IMR-90 (cell line): Measurements from ENCODE around the gene ARHGAP23. TPM values are rescaled to one million over a fixed set of nuclear protein-coding genes. Genes with fewer than 3 reads are reported as not detected.

Experiments
- ATAC-seq: fragments of 200-7000 bp; cut with Tn5 transposase; 2 replicates; pipeline ENCODE4 v1.9.1; 2020; ENCODE audit warnings: low read depth, mild to moderate bottlenecking, moderate library complexity
- BruUV-seq: library from RNA; stranded (reverse); fragments of 400-500 nt; replicated peaks from 2 replicates; lab custom pipeline; 2021; lab: Mats Ljungman, UMichigan
- CTCF ChIA-PET: fragments of 300-600 bp; formaldehyde crosslinking; extraction: SDS; loops from one replicate; lab custom pipeline; 2021; ENCODE audit warnings: antibody characterized with exemption; lab: Yijun Ruan, JAX
- POLR2A ChIA-PET: fragments of 300-600 bp; sonication (Branson Sonifier 250); formaldehyde crosslinking; loops from one replicate; lab custom pipeline; 2022; ENCODE audit warnings: antibody characterized with exemption; ENCODE audit not compliant: unreplicated experiment; lab: Charles Lee
- DNase-seq: peaks from one replicate; pipeline ENCODE4 v3.0.0; 2013
- H2AFZ ChIP-seq: replicated peaks from 2 replicates; pipeline ENCODE3; 2013; ENCODE audit warnings: low read length, mild to moderate bottlenecking; ENCODE audit not compliant: poor library complexity
- H2AK5ac ChIP-seq: 2 replicates; pipeline ENCODE4 v1.6.1; 2013; ENCODE audit warnings: low read depth, low read length, inconsistent platforms
- H2AK9ac ChIP-seq: replicated peaks from 2 replicates; pipeline ENCODE3; 2013; ENCODE audit warnings: mild to moderate bottlenecking, low read depth, low read length, moderate library complexity; ENCODE audit not compliant: poor library complexity
- H2BK120ac ChIP-seq: 2 replicates; pipeline ENCODE4 v1.6.1; 2013; ENCODE audit warnings: low read depth, low read length, inconsistent platforms
- H2BK15ac ChIP-seq: 3 replicates; pipeline ENCODE4 v1.6.1; 2013; ENCODE audit warnings: low read depth, low read length, inconsistent platforms
- H2BK20ac ChIP-seq: 2 replicates; pipeline ENCODE4 v1.6.1; 2013; ENCODE audit warnings: low read depth, mild to moderate bottlenecking, inconsistent platforms, low read length, moderate library complexity
- H2BK5ac ChIP-seq: 2 replicates; pipeline ENCODE4 v1.6.1; 2013; ENCODE audit warnings: mild to moderate bottlenecking, low read depth, low read length, inconsistent platforms; ENCODE audit not compliant: poor library complexity, severe bottlenecking
- H3K14ac ChIP-seq: replicated peaks from 2 replicates; pipeline ENCODE4 v1.6.1; 2013; ENCODE audit warnings: low read depth, low read length, inconsistent platforms
- H3K18ac ChIP-seq: 2 replicates; pipeline ENCODE4 v1.6.1; 2013; ENCODE audit warnings: low read depth, low read length, control low read depth
- H3K23ac ChIP-seq: 2 replicates; pipeline ENCODE4 v1.6.1; 2013; ENCODE audit warnings: low read depth, low read length, inconsistent platforms
- H3K27ac ChIP-seq: 2 replicates; pipeline ENCODE4 v1.5.1; 2013; ENCODE audit warnings: mild to moderate bottlenecking, control low read depth, low read length; ENCODE audit not compliant: insufficient read depth
- H3K27me3 ChIP-seq: 2 replicates; pipeline ENCODE4 v1.6.1; 2013; ENCODE audit warnings: low read length; ENCODE audit not compliant: control insufficient read depth, insufficient read depth
- H3K36me3 ChIP-seq: 2 replicates; pipeline ENCODE4 v1.6.1; 2013; ENCODE audit warnings: low read length, mixed read lengths; ENCODE audit not compliant: control insufficient read depth, insufficient read depth
- H3K4ac ChIP-seq: 2 replicates; pipeline ENCODE4 v1.6.1; 2013; ENCODE audit warnings: low read depth, low read length, inconsistent platforms
- H3K4me1 ChIP-seq: 2 replicates; pipeline ENCODE4 v1.6.1; 2013; ENCODE audit warnings: low read length, mixed read lengths; ENCODE audit not compliant: control insufficient read depth, insufficient read depth
- H3K4me2 ChIP-seq: 2 replicates; pipeline ENCODE4 v1.6.1; 2013; ENCODE audit warnings: low read depth, mild to moderate bottlenecking, control low read depth, low read length, moderate library complexity
- H3K4me3 ChIP-seq: 2 replicates; pipeline ENCODE4 v1.5.1; 2013; ENCODE audit warnings: low read depth, mild to moderate bottlenecking, control low read depth, low read length, moderate library complexity; ENCODE audit not compliant: insufficient read depth
- H3K56ac ChIP-seq: 2 replicates; pipeline ENCODE4 v1.6.1; 2013; ENCODE audit warnings: low read length, inconsistent platforms; ENCODE audit not compliant: insufficient read depth; ENCODE audit errors: extremely low read depth
- H3K79me1 ChIP-seq, 2 experiments: 2 replicates each; pipeline ENCODE4 v1.6.1; 2013; ENCODE audit warnings: low read length in 2 of 2, inconsistent platforms in 1 of 2, low read depth in 1 of 2
- H3K9ac ChIP-seq: 2 replicates; pipeline ENCODE4 v1.6.1; 2013; ENCODE audit warnings: low read depth, low read length, control low read depth
- H3K9me1 ChIP-seq: 2 replicates; pipeline ENCODE4 v1.6.1; 2013; ENCODE audit warnings: low read length, inconsistent platforms; ENCODE audit not compliant: insufficient read depth
- H3K9me3 ChIP-seq: 2 replicates; pipeline ENCODE4 v1.6.1; 2013; ENCODE audit warnings: low read length; ENCODE audit not compliant: control insufficient read depth, insufficient read depth
- H4K20me1 ChIP-seq: 2 replicates; pipeline ENCODE4 v1.6.1; 2013; ENCODE audit warnings: low read length, inconsistent platforms; ENCODE audit not compliant: insufficient read depth
- H4K5ac ChIP-seq: 2 replicates; pipeline ENCODE4 v1.6.1; 2013; ENCODE audit warnings: mild to moderate bottlenecking, low read depth, low read length, control low read depth
- H4K8ac ChIP-seq, 2 experiments: 2 replicates each; pipeline ENCODE4 v1.6.1; 2013; ENCODE audit warnings: low read depth in 2 of 2, low read length in 2 of 2, control low read depth in 1 of 2, inconsistent platforms in 1 of 2
- H4K91ac ChIP-seq: 2 replicates; pipeline ENCODE4 v1.6.1; 2013; ENCODE audit warnings: low read depth, low read length, inconsistent platforms; ENCODE audit not compliant: insufficient read depth
- BHLHE40 ChIP-seq: fragments of 150-350 bp; IDR thresholded peaks from 2 replicates; pipeline ENCODE4 v1.6.1; 2016; ENCODE audit warnings: mild to moderate bottlenecking, low read depth, low read length
- CHD1 ChIP-seq: IDR thresholded peaks from 2 replicates; pipeline ENCODE4 v1.6.1; 2012; ENCODE audit warnings: low read depth, low read length, improper control_type of control experiment
- FOS ChIP-seq: fragments of 150-350 bp; IDR thresholded peaks from 2 replicates; pipeline ENCODE4 v1.6.1; 2016; ENCODE audit warnings: low read depth, low read length
- MAFK ChIP-seq: IDR thresholded peaks from 2 replicates; pipeline ENCODE4 v1.6.1; 2012; ENCODE audit warnings: low read depth, low read length, improper control_type of control experiment
- MAZ ChIP-seq: IDR thresholded peaks from 2 replicates; pipeline ENCODE4 v1.6.1; 2012; ENCODE audit warnings: low read depth, mild to moderate bottlenecking, low read length, improper control_type of control experiment, moderate library complexity, borderline replicate concordance
- NFE2L2 ChIP-seq: fragments of 150-350 bp; IDR thresholded peaks from 2 replicates; pipeline ENCODE4 v1.6.1; 2016; ENCODE audit warnings: low read depth, mild to moderate bottlenecking, low read length
- POLR2A ChIP-seq: IDR thresholded peaks from 2 replicates; pipeline ENCODE4 v1.6.1; 2012; ENCODE audit warnings: mild to moderate bottlenecking, low read depth, low read length
- RFX5 ChIP-seq: IDR thresholded peaks from 2 replicates; pipeline ENCODE4 v1.8.0; 2012; ENCODE audit warnings: low read depth, mild to moderate bottlenecking, low read length, moderate library complexity
- WGBS, 2 experiments: methylation state at CpG; one replicate each; pipeline versions ENCODE4 v1.1.5 to v1.1.7; 2013; ENCODE audit warnings: missing lambda C conversion rate in 2 of 2; ENCODE audit not compliant: insufficient read length in 1 of 2; ENCODE audit errors: extremely low coverage in 2 of 2; 5-methylcytosine and 5-hydroxymethylcytosine counted together
- dilution Hi-C: fragments of 300-500 bp; cut with HindIII; formaldehyde crosslinking; loops from one replicate; pipeline ENCODE4 v1.14.3; 2018; ENCODE audit warnings: low sequenced_read_pairs; ENCODE audit not compliant: unreplicated experiment
- in situ Hi-C: fragments of 300-500 bp; cut with MboI; formaldehyde crosslinking; loops from 3 replicates; pipeline ENCODE4 v1.14.3; 2019; ENCODE audit warnings: low sequenced_read_pairs, inconsistent platforms, mixed read lengths
- intact Hi-C: fragments of 100-400 bp; cut with micrococcal nuclease; formaldehyde crosslinking; loops from 2 replicates; pipeline ENCODE4 v1.10.0; 2022
- polyA plus RNA-seq, 3 experiments: library from polyadenylated mRNA; depleted of rRNA; stranded (reverse); fragments of >200 nt; gene quantifications; 2 replicates each; pipeline ENCODE4 v1.2.3, GENCODE V29; 2012; ENCODE audit warnings: low replicate concordance in 1 of 3
- total RNA-seq: library from RNA; depleted of rRNA; stranded (reverse); fragments of >200 nt; gene quantifications from 2 replicates; pipeline ENCODE4 v1.2.3, GENCODE V29; 2012
- TF ChIP-seq, protein P1 (sequence below): fragments of 150-350 bp; IDR thresholded peaks from 2 replicates; pipeline ENCODE4 v1.6.1; 2017; ENCODE audit warnings: mild to moderate bottlenecking, antibody characterized with exemption, low read length, low read depth
- TF ChIP-seq, protein P2 (sequence below): conservative IDR thresholded peaks from 2 replicates; pipeline ENCODE4 v1.5.1; 2012; ENCODE audit warnings: mild to moderate bottlenecking, low read depth, low read length, improper control_type of control experiment
- TF ChIP-seq, protein P3 (sequence below): fragments of 150-350 bp; IDR thresholded peaks from 2 replicates; pipeline ENCODE4 v1.6.1; 2016; ENCODE audit warnings: low read depth, mild to moderate bottlenecking, low read length, moderate library complexity, borderline replicate concordance

Gene ARHGAP23
- total and polyA plus RNA-seq, 2 of the 4 experiments (the other 2 are of a cell fraction), result 9.3 to 43.3 TPM

DNA sequence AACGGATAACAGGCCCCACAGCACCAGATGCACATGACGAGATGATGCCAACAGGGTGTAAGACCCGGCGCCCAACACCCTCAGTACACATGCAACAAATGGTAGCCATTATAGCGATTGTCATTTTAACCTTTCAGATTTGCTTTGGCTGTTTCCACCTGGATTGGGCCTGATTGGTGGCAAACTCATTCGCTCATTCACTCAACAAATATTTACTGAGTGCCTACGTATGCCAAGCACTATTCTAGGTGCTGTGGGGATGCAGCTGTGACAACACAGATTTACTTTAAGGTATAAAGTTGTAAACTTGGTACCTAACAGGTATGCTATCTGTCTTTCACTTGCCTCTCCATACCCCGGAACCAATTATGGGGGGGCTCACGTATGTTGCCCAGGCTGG, 110.6 kb downstream of the ARHGAP23 start:
- dilution Hi-C loops (no loop called here), intact Hi-C loops (no loop called here), in situ Hi-C loops (no loop called here)
- ChIA-PET POLR2A (no interaction called here), CTCF (no interaction called here)
- Histone ChIP-seq H3K4me2 (no peak overlapping the region), H3K27ac (no peak overlapping the region), H3K36me3 (no peaks in the 10 kb centered on the region), H3K4ac (no peak overlapping the region), H2AK9ac (no peak overlapping the region), H3K23ac (no peak overlapping the region), H4K8ac (no peak overlapping the region), H4K20me1 (no peaks in the 10 kb centered on the region), H3K79me1 (no peaks in the 10 kb centered on the region), H4K91ac (no peak overlapping the region), H3K9ac (no peak overlapping the region), H3K9me1 (no peaks in the 10 kb centered on the region), H4K5ac (no peak overlapping the region), H3K56ac (no peak overlapping the region), H3K4me1 (no peaks in the 10 kb centered on the region), H2AFZ (no peak overlapping the region), H2BK120ac (no peak overlapping the region), H3K9me3 (no peaks in the 10 kb centered on the region), H2BK5ac (no peak overlapping the region), H2BK15ac (no peak overlapping the region), H3K14ac (no peak overlapping the region), H3K27me3 (peaks cover 44% of the 10 kb centered on the region), H3K4me3 (no peak overlapping the region), H2BK20ac (no peak overlapping the region), H3K18ac (no peak overlapping the region), H2AK5ac (no peak overlapping the region)
- BruUV-seq, result no TSS peak
- 80% methylated on average over 2 of the region's 9 CpGs; no CpG with 5 or more reads in 1 of the 2 experiments for WGBS, 2 experiments
- ATAC-seq, result no peak
- no peak for DNase-seq
- no peak for TF ChIP-seq RFX5
- TF ChIP-seq, protein P1, sequence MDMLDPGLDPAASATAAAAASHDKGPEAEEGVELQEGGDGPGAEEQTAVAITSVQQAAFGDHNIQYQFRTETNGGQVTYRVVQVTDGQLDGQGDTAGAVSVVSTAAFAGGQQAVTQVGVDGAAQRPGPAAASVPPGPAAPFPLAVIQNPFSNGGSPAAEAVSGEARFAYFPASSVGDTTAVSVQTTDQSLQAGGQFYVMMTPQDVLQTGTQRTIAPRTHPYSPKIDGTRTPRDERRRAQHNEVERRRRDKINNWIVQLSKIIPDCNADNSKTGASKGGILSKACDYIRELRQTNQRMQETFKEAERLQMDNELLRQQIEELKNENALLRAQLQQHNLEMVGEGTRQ, result no peak
- no peak for TF ChIP-seq CHD1
- TF ChIP-seq, protein P2, sequence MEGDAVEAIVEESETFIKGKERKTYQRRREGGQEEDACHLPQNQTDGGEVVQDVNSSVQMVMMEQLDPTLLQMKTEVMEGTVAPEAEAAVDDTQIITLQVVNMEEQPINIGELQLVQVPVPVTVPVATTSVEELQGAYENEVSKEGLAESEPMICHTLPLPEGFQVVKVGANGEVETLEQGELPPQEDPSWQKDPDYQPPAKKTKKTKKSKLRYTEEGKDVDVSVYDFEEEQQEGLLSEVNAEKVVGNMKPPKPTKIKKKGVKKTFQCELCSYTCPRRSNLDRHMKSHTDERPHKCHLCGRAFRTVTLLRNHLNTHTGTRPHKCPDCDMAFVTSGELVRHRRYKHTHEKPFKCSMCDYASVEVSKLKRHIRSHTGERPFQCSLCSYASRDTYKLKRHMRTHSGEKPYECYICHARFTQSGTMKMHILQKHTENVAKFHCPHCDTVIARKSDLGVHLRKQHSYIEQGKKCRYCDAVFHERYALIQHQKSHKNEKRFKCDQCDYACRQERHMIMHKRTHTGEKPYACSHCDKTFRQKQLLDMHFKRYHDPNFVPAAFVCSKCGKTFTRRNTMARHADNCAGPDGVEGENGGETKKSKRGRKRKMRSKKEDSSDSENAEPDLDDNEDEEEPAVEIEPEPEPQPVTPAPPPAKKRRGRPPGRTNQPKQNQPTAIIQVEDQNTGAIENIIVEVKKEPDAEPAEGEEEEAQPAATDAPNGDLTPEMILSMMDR, result no peak
- no peak for TF ChIP-seq MAZ
- no peak for TF ChIP-seq BHLHE40
- no peak for TF ChIP-seq NFE2L2
- TF ChIP-seq, protein P3, sequence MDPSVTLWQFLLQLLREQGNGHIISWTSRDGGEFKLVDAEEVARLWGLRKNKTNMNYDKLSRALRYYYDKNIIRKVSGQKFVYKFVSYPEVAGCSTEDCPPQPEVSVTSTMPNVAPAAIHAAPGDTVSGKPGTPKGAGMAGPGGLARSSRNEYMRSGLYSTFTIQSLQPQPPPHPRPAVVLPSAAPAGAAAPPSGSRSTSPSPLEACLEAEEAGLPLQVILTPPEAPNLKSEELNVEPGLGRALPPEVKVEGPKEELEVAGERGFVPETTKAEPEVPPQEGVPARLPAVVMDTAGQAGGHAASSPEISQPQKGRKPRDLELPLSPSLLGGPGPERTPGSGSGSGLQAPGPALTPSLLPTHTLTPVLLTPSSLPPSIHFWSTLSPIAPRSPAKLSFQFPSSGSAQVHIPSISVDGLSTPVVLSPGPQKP, result no peak
- no peak for TF ChIP-seq POLR2A
- no peak for TF ChIP-seq FOS
- no peak for TF ChIP-seq MAFK
